Esophagus muscularis mucosa (tissue), 3 donors: ENCODE results near the gene TIMM8B.

Source experiments
- CTCF ChIP-seq, 3 experiments: fragments of 200-600 bp in 2 of 3; fragments of 450-650 bp in 1 of 3; sonication (generic) in 2 of 3; IDR thresholded peaks; one replicate each; pipeline ENCODE4 v1.5.1; 2017 to 2019; ENCODE audit warnings: antibody characterized with exemption in 3 of 3, mild to moderate bottlenecking in 2 of 3, moderate library complexity in 1 of 3
- POLR2A ChIP-seq: fragments of 450-650 bp; IDR thresholded peaks from one replicate; pipeline ENCODE4 v1.6.1; 2017; ENCODE audit warnings: antibody characterized with exemption, moderate library complexity, mild to moderate bottlenecking, low read depth

GRCh38 chr11:112115386-112115785, 28.8 kb upstream of the TIMM8B start:
- TF ChIP-seq CTCF (IDR thresholded peaks at IDR 0.05), result no peak
- no peak for TF ChIP-seq POLR2A
